Activated T-cell treated with anti-CD3 and anti-CD28 coated beads for 48 hours (primary cell): Measurements from ENCODE around the gene RTF1.

Experiments used
- DNase-seq: peaks from one replicate; pipeline ENCODE4 v3.0.0-alpha.2; 2020; ENCODE audit warnings: low read depth

RTF1 gene

DNA sequence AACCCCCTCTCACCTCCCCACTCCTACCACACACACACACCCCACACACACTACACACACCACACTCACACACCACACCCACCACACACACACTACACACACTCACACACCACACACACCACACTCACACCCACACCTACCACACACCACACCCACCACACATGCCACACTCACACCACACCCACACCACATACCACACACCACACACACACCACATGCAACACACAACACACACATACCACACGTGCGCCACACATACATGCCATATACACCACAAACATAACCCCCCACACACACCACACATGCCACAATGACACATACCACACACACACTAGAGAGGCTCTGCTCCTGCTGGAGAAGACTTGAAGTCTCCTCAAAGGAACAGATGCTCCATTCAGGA, 70.9 kb downstream of the RTF1 start:
- peak; percentile 42 for DNase-seq

DNA sequence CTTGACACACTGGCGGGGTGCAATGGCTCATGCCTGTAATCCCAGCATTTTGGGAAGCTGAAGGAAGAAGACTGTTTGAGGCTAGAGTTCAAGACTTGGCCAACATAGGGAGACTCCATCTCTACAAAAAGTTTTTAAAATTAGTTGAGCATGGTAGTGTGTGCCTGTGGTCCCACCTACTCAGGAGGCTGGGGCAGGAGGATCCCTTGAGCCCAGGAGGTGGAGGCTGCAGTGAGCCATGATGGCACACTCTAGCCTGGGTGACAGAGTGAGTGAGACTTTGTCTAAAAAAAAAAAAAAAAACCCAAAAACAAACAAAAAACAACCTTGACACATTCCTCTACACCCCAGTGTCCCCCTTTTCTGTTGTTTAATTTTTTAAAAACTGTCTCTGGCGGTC, 72.7 kb downstream of the RTF1 start:
- no peak for DNase-seq

DNA sequence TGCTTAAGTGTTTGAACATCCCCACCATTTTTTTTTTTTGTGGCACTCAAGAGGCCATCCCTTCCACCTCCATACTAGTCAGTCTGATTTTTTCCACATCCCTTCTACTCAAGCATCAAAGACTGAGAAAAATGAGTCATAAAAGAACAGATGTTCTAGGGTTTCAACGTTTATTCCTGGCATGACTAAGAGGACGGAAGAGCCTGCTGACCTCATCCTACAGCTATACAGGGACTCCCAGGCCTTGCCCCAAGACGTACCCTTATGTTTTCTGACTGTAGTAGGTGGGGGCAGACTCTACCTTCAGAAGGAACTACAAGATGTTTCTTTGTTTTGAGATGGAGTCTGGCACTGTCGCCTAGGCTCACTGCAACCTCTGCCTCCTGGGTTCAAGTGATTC, 73.5 kb downstream of the RTF1 start:
- no peak for DNase-seq

DNA sequence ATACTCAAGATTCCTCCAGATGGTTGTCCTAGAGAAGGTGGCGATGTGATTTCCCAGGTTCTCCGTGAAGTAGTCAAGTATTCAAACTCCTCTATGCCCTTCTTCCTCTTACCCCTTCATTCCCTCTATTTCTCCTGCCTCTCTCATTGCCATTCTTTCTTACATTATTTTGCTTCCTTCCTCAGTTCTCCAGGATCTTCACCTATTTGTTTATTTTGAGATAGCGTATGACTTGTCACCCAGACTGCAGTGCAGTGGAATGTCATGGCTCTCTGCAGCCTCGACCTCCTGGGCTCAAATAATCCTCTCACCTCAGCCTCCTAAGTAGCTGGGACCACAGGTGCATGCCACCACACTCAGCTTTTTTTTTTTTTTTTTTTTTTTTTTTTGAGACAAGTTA, 75.0 kb downstream of the RTF1 start:
- DNase-seq = no peak

DNA sequence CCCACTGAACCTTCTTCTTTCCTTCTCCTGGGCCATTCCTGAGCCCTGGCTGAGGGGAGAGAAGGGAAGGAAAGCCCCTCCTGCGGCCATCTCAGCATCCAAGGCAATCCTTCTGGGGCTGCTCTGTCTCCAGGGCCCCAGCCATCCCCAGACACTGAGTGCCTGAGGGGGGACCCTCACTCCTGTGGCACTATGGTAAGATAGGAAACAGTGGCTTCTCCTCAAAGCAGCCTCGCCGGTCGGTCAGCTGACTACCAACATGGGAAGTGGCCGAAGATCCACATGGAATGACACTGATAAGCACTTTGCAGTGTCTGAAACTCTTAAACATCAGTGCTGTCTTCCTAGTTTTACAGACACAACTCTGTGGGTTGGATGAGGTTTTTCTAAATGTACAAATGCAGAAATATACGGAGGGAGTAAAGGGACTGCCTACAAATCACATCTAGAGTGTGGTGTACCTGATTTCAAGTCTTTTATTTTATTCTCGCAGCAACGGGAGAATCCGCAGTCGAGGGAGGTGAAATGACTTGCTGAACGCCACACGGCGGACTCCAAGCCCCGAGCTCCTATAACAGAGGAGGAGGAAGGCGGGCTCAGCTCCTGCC, 75.8 kb downstream of the RTF1 start:
- no peak for DNase-seq

DNA sequence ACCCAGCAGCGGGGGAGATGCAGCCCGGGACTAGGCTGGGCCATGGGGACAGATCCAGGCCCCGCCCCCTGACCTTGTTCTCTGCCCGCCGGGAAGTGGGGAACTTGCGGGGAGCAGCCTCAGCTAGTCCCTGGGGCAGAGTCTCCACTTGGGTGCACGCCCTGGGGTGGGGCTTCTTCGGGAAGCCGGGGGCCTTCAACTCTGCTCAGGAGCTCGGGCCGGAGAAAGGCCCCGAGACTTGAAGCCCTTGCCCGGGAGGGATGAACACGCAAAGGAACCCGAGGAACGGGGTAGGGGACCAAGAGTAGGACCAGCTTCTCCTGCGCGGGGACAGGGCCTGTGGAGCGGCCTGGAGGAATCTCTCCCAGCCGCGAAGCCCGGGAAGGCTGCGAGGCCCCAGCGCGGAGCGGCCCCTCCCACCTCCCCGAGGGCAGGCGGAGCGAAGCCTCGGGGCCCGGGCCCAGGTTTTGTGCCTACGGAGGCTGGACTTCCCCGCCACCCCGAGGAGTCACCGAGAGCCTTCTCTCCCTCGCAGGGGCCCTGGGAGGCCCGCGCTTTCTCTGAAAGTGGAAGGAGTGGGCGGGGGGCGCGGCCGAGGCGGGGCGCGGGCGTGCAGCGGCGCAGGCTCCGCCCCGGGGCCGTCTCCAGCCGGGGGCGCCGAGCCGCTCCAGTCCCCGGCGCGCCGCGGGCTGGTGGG, 76.5 kb downstream of the RTF1 start, which contains the start of gene ITPKA:
ITPKA (plus strand) TSS at position 670 of the 697 bp plus-strand sequence. CDS start 54 bp downstream, outside the sequence.
- peak; percentile 90 for DNase-seq

DNA sequence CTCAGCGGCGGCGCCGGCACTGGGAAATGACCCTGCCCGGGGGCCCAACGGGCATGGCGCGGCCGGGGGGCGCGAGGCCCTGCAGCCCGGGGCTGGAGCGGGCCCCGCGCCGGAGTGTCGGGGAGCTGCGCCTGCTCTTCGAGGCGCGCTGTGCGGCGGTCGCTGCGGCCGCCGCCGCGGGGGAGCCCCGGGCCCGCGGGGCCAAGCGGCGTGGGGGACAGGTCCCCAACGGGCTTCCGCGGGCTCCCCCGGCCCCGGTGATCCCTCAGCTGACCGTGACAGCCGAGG, 77.0 kb downstream of the RTF1 start:
- DNase-seq = no peak

DNA sequence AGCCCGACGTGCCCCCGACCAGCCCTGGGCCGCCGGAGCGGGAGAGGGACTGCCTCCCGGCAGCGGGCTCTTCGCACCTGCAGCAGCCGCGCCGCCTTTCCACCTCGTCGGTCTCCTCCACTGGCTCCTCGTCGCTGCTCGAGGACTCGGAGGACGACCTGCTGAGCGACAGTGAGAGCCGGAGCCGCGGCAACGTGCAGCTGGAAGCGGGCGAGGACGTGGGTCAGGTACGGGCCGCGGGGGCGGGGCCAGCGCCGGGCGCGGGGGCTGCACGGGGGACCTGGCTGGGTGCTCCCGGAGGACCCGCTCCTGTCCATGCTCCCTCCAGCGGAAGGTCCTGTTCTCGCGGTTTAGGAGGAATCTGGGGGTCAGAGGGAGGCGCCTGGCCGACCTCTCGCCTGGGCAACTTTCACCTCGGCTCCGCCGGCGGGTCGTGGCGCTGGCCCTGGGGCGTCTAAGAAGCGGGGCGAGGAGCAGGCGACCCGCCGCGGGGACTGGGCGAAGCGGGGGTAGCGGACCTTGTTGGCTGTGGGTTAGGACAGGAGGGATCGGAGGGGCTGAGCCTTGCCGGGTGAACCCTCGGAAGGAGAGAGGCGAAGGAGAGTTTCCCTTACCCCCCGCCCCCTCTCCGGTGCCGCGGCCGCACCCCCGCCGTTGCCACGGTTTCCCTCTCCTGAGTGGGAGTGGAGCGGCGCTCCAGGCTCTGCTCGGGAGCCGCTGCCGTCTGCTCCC, 77.5 kb downstream of the RTF1 start:
- peak; percentile 45 for DNase-seq

DNA sequence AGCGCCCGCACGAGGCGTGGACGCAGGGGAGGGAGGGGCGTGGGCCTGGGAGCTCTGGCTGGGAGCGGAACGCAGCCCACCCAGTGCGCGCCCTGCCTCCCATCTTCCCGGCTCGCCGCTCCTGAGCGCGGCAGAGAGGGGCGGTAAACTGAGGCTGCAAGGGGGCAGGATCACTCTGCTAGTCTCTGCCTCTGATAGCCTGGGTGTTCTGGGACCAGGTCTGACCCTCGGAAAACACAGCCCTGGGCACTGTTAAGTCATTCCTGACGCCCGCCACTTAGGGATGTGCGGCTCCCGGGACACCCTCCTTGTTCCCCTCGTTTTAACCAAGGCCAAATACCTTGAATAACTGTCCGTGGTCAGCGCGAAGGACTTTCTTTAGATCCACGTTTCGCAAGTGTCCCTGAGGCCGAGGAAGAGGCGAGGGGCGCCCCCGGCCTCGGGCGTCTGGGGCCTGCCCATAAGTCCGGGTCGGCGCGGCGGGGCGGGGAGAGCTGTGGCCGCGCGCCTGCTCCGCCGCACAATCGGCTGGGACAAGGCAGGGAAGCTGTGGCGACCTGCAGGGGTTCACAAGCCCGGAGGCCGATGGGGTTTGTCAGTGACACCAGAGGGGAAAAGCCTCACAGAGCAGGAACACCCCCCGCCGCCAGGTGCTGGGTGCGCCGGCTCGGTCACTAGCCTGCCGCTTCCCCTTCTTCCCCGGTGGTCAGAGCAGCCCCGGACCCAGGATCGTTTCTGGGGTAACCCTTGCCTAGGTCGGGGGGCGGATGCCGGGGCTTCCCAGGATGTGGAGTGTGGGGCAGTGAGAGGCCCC, 78.2 kb downstream of the RTF1 start:
- DNase-seq = no peak

DNA sequence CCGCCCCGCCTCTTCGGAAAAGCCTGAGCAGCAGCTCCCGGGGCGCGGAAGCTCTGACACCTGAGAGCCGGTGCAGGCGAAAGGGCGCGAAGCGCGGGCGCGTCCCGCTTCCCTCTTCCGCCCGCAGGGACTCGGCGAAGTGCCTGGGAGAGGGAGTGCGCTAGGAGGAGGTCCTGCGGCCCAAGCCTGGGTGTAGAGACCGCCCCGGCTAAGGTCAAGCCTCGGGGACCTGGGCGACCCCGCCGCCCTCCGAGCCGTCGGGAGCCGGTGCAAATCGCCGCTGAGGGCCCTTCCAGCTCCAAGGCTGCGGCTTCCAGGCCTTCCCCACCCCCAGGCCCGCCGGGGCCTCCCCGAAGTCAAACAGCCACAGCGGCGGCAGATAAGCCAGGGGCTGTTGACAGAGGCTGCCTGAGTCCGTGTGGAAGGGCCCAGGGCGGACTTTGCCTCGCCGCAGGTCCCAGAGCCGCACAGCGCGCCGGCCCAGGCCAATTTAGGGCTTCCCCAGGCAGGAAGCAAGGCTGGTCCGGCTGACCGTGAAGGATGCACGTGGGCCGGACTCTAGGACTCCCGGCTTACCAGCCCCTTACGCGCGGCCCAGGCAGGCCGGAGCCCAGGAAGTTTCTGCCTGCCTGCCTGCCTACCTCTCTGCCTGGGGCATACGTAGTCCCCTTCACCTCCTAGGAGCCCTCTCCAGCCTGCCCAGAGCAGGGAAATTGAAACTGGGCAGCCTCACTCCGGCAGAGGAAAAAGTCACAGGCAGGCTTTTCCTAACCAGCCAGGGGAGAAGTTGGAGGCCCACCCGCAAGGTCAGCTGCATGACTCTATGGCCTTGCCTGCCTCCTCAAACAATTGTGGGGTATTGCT, 79.1 kb downstream of the RTF1 start:
- no peak for DNase-seq

DNA sequence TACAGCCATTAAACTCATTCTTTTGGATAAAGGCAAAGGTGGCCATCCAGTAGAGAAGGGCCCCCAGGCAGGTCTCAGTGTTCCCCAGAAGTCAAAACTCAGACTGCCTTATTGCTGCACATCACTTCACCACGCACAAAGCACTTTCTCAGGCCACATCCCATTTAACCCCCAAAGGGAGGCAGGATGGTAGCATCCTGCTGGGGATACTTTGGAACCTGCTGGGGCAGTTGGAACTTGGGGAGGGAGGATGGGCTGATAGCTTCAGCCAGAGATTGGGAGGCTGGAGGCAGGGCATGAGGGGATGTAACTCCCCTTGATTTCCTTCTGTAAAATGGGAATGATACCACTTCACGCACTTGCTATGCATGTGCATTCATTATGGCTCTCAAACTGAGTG, 81.8 kb downstream of the RTF1 start:
- DNase-seq = no peak

DNA sequence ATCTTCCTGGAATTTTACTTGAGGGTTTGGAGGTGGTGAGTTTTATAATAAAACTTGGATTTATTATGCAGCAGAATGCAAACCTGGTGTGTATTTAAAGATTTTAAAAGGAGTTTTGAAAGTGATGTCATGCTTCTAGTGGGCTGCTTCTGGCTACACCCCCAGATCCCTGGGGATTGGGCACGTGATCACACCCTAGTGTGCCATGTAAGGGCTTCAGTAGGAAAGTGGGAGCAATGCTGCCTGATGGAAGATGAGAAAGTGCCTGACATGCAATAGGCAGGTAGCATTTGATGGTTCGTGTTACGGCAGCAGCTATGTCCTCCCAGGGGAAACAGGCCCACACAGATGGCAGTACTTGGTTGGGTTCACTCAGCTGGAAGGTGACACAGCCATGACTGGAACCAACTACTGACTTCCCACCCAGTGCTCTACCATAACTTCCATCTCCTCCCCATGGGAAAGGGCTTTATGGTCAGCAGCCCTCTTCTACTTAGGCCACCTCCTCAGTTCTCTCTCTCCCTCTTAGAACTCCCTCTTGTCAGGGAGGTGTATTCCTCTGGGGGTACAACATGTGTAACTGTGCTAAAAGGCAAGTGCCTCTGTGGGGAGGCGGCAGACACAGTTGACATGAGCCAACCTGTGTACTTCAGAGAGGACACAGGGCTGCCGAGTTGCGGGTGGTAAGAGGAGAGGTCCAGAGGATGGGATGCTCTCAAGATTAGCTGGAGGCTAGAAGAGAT, 82.4 kb downstream of the RTF1 start:
- no peak for DNase-seq

DNA sequence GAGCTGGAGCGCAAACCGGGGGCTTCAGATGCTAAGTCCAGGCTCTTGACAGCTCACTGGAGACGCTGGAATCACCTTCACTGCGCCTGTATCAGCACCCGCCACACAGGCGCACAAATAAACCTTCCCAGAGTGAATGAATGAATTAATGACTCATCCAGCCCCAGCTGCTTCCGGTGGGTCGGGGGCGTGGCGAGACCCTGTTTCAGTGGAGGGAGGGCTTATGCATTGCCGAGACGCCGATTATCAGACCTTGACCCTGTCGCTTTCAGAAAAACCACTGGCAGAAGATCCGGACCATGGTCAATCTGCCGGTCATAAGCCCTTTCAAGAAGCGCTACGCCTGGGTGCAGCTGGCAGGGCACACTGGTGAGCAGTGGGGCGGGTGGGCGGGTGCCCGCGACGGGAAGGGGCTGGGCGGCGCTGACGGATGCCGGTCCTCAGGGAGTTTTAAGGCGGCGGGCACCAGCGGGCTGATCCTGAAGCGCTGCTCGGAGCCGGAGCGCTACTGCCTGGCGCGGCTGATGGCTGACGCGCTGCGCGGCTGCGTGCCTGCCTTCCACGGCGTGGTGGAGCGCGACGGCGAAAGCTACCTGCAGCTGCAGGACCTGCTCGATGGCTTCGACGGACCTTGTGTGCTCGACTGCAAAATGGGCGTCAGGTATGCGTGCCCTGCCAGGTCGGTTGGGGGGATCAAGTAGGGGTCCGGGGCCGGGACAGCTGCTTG, 84.5 kb downstream of the RTF1 start:
- peak; percentile 43 for DNase-seq

DNA sequence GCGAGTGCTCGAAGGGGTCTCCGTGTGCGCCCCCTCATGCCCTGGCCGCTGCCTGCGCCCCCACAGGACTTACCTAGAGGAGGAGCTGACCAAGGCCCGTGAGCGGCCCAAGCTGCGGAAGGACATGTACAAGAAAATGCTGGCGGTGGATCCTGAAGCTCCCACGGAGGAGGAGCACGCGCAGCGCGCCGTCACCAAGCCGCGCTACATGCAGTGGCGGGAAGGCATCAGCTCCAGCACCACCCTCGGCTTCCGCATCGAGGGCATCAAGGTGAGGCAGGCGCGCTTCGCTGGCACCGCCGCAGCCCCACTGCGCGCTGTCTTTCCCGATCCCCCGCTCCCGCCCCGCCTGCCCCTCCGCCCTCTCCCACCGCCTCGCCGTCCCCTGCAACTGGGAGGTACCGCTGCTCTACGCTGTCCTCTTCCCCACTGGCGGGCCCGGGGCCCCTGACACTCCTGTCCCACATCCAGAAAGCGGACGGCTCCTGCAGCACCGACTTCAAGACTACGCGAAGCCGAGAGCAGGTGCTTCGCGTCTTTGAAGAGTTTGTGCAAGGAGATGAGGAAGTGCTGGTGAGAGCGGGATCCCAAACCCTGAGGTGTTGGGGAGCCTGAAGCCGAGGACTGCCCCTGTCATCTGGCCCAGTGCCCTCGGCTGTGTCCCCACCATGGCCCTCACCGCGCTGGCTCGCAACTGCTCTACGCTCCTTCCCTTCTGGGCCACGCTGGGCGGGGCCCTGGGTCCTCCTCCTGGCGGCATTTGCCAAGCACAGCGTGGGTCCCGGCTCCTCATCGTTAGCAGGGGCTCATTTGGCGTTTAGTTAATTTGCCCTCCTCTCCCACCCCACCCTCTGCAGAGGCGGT, 85.3 kb downstream of the RTF1 start:
- no peak for DNase-seq

DNA sequence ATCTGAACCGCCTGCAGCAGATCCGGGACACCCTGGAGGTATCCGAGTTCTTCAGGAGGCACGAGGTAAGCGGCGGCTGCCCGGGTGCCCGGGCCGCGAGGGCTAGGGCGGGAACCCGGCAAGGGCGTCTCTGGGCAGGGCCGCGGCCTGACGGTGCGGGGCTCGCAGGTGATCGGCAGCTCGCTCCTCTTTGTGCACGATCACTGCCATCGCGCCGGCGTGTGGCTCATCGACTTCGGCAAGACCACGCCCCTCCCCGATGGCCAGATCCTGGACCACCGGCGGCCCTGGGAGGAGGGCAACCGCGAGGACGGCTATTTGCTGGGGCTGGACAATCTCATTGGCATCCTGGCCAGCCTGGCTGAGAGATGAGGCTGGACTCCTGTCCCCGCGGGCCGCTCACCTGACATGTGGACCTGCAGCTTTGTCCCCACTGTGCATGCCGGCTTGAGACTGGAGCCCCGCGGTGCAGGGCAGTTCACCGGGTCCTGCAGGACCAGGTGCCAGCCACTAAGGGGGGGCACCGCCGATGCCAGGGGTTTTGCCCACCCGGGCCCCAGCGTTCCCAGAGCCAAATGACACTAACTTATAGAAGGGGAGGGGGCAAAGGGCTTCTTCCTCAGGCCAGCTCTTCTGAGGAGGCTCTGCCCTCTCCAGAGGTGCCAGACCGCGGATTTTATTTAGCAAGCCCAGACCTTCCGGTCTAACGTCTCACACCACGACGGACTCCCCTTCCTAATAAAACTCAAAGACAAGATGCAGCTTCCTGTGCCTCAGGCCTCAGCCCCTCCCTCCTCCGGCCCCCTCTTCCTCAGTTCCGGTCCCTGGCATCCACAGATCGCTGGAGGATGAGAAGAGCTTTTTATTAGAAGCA, 86.1 kb downstream of the RTF1 start:
- no peak for DNase-seq

DNA sequence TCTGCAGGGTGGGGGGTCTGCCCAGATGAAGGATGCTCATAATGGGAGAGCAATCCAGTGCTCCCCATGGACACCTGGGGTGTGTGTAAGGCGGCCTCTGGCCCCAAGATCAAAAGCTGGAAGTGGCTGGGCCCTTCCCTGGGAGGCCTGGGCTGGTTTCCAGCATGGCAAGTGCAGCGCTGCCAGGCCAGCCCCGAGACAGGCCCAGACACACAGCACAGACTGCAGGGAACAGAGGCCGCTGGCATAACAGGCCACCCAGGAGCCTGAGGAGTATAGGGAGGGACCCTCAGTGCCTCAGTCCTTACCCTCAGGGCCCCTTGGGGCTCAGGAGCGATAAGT, 86.7 kb downstream of the RTF1 start:
- DNase-seq = no peak

DNA sequence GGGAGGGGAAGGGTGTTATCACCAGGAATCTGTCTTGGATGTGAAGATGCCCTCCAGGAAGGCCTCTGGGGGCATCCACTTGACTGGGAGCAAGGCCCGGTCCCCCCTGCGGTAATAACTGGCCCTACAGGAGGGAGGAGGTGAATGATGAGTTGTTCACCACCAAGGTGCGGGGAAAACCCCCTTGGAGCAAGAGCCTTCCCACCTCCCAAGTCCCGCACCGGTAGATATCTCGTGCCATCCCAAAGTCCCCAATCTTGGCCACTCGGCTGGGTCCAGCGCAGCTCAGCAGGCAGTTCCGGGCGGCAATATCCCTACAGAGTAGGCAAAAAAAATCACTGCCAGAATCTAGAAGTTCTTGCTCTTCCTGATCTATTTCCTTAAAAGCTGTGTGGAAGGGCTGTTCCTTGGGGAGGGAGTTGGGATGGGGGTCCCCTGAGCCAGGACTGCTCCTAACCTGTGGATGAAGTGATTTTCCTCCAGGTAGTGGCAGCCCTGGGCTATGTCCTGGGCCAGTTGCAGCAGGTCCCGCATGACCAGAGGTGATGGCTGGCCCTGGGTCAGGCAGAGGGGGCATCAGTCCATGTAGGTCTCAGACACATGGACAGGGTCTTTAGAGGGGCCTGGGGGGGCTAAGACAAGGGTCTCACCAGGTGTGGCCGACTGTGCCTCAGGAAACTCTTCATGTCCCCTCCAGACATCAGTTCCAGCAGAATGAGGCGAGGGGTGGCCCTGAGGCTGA, 88.0 kb downstream of the RTF1 start:
- DNase-seq = no peak

DNA sequence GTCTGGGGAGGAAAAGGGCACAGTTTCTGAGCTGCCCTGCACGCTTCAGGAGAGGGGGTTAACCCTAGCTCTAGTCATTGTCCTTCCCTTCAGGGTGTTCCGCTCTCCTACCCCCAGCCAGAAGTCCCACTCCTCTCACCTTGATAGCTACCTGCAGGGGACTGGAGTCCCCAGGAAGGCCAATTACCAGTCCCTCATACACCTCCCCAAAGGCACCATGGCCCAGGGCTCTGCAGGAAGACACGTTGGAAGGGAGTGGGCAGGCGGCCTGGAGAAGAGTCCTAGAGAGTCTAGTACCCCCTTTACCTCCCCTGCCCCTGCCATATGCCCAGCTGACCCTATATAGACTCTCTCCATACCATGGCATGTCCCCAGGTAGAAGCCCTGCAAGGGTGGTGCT, 88.9 kb downstream of the RTF1 start:
- DNase-seq = no peak
